CD4-positive, alpha-beta T cell (primary cell): ENCODE measurements around the gene C17orf75. TPM values are rescaled to one million over a fixed set of nuclear protein-coding genes. Genes with fewer than 3 reads are reported as not detected.

ENCODE experiments used
- ATAC-seq: fragments of 200-7000 bp; cut with Tn5 transposase; one replicate; pipeline ENCODE4 v1.10.0; 2022; ENCODE audit warnings: mild to moderate bottlenecking; ENCODE audit not compliant: poor library complexity
- CTCF ChIA-PET: fragments of 350-600 bp; sonication (Branson Sonifier 250); formaldehyde crosslinking; loops from one replicate; lab custom pipeline; 2021; ENCODE audit warnings: antibody characterized with exemption, inconsistent platforms; lab: Charles Lee
- POLR2A ChIA-PET: fragments of 350-600 bp; sonication (Branson Sonifier 250); formaldehyde crosslinking; loops from one replicate; lab custom pipeline; 2021; ENCODE audit warnings: antibody characterized with exemption, inconsistent platforms; lab: Charles Lee
- DNase-seq, 14 experiments: peaks; one replicate each; pipeline ENCODE4 v3.0.0-alpha.2; 2013 to 2020; ENCODE audit warnings: mixed read lengths in 2 of 14
- H3K27ac ChIP-seq, 2 donors: one replicate each; pipeline versions ENCODE4 v1.5.1 to v1.7.0; 2013; ENCODE audit warnings: low read length in 2 of 2, low read depth in 1 of 2, mild to moderate bottlenecking in 1 of 2
- H3K27me3 ChIP-seq, 2 experiments: 1 replicate in 1 of 2; 2 replicates in 1 of 2; pipeline versions ENCODE4 v1.6.1 to v1.7.0; 2013; ENCODE audit warnings: low read length in 2 of 2, control low read depth in 1 of 2, mild to moderate bottlenecking in 1 of 2, moderate library complexity in 1 of 2; ENCODE audit not compliant: insufficient read depth in 2 of 2, control insufficient read depth in 1 of 2
- H3K36me3 ChIP-seq: one replicate; pipeline ENCODE4 v1.6.1; 2013; ENCODE audit warnings: low read length, control low read depth; ENCODE audit not compliant: insufficient read depth
- H3K4me1 ChIP-seq: one replicate; pipeline ENCODE4 v1.6.1; 2013; ENCODE audit warnings: low read length, control low read depth; ENCODE audit not compliant: insufficient read depth
- H3K4me3 ChIP-seq: one replicate; pipeline ENCODE4 v1.5.1; 2013; ENCODE audit warnings: mild to moderate bottlenecking, low read length, moderate library complexity
- H3K9me3 ChIP-seq, 2 experiments: 1 replicate in 1 of 2; 2 replicates in 1 of 2; pipeline versions ENCODE4 v1.6.1 to v1.7.0; 2013; ENCODE audit warnings: low read length in 2 of 2, mild to moderate bottlenecking in 2 of 2, control low read depth in 1 of 2, moderate library complexity in 1 of 2; ENCODE audit not compliant: control insufficient read depth in 1 of 2, insufficient read depth in 1 of 2
- H3K27ac Mint-ChIP-seq: one replicate; pipeline ENCODE4 v1.8.0; 2020; ENCODE audit warnings: mixed read lengths
- H3K27me3 Mint-ChIP-seq: one replicate; pipeline ENCODE4 v1.8.0; 2021; ENCODE audit warnings: mixed read lengths
- H3K36me3 Mint-ChIP-seq: one replicate; pipeline ENCODE4 v1.8.0; 2021; ENCODE audit warnings: low read depth, mixed read lengths
- H3K4me1 Mint-ChIP-seq: one replicate; pipeline ENCODE4 v1.8.0; 2021; ENCODE audit warnings: low read depth, mixed read lengths
- H3K4me3 Mint-ChIP-seq: one replicate; pipeline ENCODE4 v1.8.0; 2020; ENCODE audit warnings: mild to moderate bottlenecking, mixed read lengths
- H3K9me3 Mint-ChIP-seq: one replicate; pipeline ENCODE4 v1.8.0; 2020; ENCODE audit warnings: mixed read lengths
- CTCF ChIP-seq: fragments of 200-600 bp; IDR thresholded peaks from one replicate; pipeline ENCODE4 v1.8.0; 2022; ENCODE audit warnings: antibody characterized with exemption, mild to moderate bottlenecking
- intact Hi-C, 2 experiments: fragments of 100-400 bp; cut with DNase I in 1 of 2; cut with micrococcal nuclease in 1 of 2; formaldehyde crosslinking; loops; one replicate each; pipeline versions ENCODE4 v1.15.1 to v1.9.0; 2023 to 2025; cut with DNase I, micrococcal nuclease
- total RNA-seq, 174 experiments: library from RNA in 2 of 174; stranded (reverse) in 2 of 174; gene quantifications; one replicate each; pipeline ENCODE4 v1.2.3 and lab custom pipeline; 2021 to 2026

C17orf75 gene
- total RNA-seq, 2 experiments from 2014 or later: 12.8 to 15.9 TPM

GRCh38 chr17:32386844-32387243 lies 44.9 kb upstream of the C17orf75 start:
- Histone ChIP-seq H3K36me3 (peaks cover 16% of the 10 kb centered on the region), H3K4me1 (no peaks in the 10 kb centered on the region), H3K4me3 (no peak overlapping the region), H3K9me3 (no peaks in the 10 kb centered on the region), H3K27ac (no peak overlapping the region), H3K27me3 (no peaks in the 10 kb centered on the region)
- no peak for DNase-seq
- Mint-ChIP-seq H3K9me3 (no peaks in the 10 kb centered on the region), H3K27me3 (no peaks in the 10 kb centered on the region), H3K36me3 (peaks cover 24% of the 10 kb centered on the region), H3K4me1 (peaks cover 8% of the 10 kb centered on the region), H3K4me3 (no peak overlapping the region), H3K27ac (no peak overlapping the region)
- ATAC-seq: no peak
- ChIA-PET CTCF (no interaction called here), POLR2A (no interaction called here)
- no peak for TF ChIP-seq CTCF
- intact Hi-C loops: no loop called here

GRCh38 chr17:32385971-32386370 lies 44.0 kb upstream of the C17orf75 start:
- H3K4me1 Mint-ChIP-seq: peaks cover 8% of the 10 kb centered on the region
- peaks cover 33% of the 10 kb centered on the region for H3K36me3 Mint-ChIP-seq
- ATAC-seq (no peak), DNase-seq (no peak)
- Histone ChIP-seq H3K27ac (no peak overlapping the region), H3K27me3 (no peaks in the 10 kb centered on the region), H3K4me3 (no peak overlapping the region), H3K4me1 (no peaks in the 10 kb centered on the region), H3K9me3 (no peaks in the 10 kb centered on the region), H3K36me3 (peaks cover 25% of the 10 kb centered on the region)
- no peaks in the 10 kb centered on the region for H3K27me3 Mint-ChIP-seq
- CTCF ChIA-PET: no interaction called here
- TF ChIP-seq CTCF: no peak
- intact Hi-C loops: no loop called here
- no peak overlapping the region for H3K4me3 Mint-ChIP-seq
- H3K9me3 Mint-ChIP-seq: no peaks in the 10 kb centered on the region
- H3K27ac Mint-ChIP-seq: no peak overlapping the region
- POLR2A ChIA-PET: no interaction called here

- no peak overlapping the region for H3K4me3 ChIP-seq
- intact Hi-C loops: no loop called here
- Mint-ChIP-seq H3K4me3 (no peak overlapping the region), H3K4me1 (peaks cover 8% of the 10 kb centered on the region), H3K9me3 (no peaks in the 10 kb centered on the region), H3K36me3 (peaks cover 42% of the 10 kb centered on the region), H3K27ac (no peak overlapping the region), H3K27me3 (no peaks in the 10 kb centered on the region)
- no peaks in the 10 kb centered on the region for H3K27me3 ChIP-seq
- no peaks in the 10 kb centered on the region for H3K4me1 ChIP-seq
- H3K27ac ChIP-seq: no peak overlapping the region
- no peaks in the 10 kb centered on the region for H3K9me3 ChIP-seq
- CTCF ChIA-PET: no interaction called here
- DNase-seq: no peak
- ATAC-seq: no peak
- H3K36me3 ChIP-seq: peaks cover 33% of the 10 kb centered on the region
- POLR2A ChIA-PET: no interaction called here
- no peak for TF ChIP-seq CTCF
Measured at GRCh38 chr17:32385121-32385520, 43.1 kb upstream of the C17orf75 start.
